IPS-20b (cell line): Measurements from ENCODE around the gene PRKCB.

Experiments used
- H3K27ac ChIP-seq: one replicate; pipeline ENCODE4 v1.5.1; 2013; ENCODE audit warnings: low read length
- H3K27me3 ChIP-seq: 2 replicates; pipeline ENCODE4 v1.6.1; 2013; ENCODE audit warnings: mild to moderate bottlenecking, low read length, inconsistent platforms; ENCODE audit not compliant: insufficient read depth
- H3K36me3 ChIP-seq: 2 replicates; pipeline ENCODE4 v1.6.1; 2013; ENCODE audit warnings: low read depth, mild to moderate bottlenecking, inconsistent platforms, low read length, moderate library complexity; ENCODE audit not compliant: insufficient read depth
- H3K4me1 ChIP-seq: 2 replicates; pipeline ENCODE4 v1.6.1; 2013; ENCODE audit warnings: mild to moderate bottlenecking, control low read depth, inconsistent platforms, low read length, moderate library complexity; ENCODE audit not compliant: insufficient read depth
- H3K4me3 ChIP-seq: 2 replicates; pipeline ENCODE4 v1.5.1; 2013; ENCODE audit warnings: mild to moderate bottlenecking, low read length, inconsistent platforms
- H3K9ac ChIP-seq: 2 replicates; pipeline ENCODE4 v1.6.1; 2013; ENCODE audit warnings: low read depth, mild to moderate bottlenecking, inconsistent platforms, low read length, moderate library complexity
- H3K9me3 ChIP-seq: 2 replicates; pipeline ENCODE4 v1.6.1; 2013; ENCODE audit warnings: mild to moderate bottlenecking, low read depth, low read length, inconsistent platforms; ENCODE audit not compliant: insufficient read depth

Gene PRKCB

DNA sequence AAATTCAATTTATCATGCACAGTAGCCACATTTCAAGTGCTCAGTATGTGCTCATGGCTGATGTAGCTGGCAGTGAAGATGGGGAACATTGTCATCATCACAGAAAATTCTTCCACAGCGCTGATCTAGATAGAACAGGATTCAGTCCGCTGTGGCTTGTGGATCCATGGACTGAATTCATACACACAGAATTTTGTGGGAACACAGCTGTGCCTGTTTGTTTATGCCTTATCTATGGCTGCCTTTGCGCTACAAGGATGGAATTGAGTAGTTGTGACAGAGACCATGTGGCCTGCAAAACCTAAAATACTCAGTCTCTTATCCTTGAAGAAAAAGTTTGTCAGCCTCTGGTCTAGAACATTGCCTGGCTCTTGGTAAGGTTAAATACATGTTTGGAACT lies 128.4 kb downstream of the PRKCB start:
- Histone ChIP-seq H3K36me3 (no peaks in the 10 kb centered on the region), H3K27ac (no peak overlapping the region), H3K9me3 (no peaks in the 10 kb centered on the region), H3K4me3 (no peak overlapping the region), H3K4me1 (peaks cover 9% of the 10 kb centered on the region), H3K27me3 (peaks cover 2% of the 10 kb centered on the region; the same call in 1 of the 2 replicates), H3K9ac (no peak overlapping the region)

DNA sequence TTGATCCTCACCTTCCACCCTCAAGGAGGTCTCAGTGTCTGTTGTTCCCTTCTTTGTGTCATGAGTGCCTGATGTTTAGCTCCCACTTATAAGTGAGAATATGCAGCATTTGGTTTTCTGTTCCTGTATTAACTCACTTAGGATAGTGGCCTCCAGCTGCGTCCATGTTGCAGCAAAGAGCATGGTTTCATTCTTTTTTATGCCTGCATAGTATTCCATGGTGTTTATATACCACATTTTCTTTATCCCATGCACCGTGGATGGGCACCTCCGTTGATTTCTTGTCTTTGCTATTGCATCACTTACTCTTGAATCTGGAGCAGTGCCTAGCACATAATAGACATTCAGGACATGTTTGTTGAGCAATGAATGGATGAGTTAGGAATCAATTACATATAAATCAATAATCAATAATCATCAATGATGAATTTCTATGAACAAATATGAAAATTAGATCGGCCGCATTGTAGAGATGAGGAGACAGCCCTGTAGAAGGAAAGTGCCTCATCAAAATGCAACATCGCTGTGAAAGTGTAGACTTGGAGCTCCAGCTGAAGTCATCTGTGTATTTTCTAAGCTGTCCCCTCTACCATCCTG lies 129.5 kb downstream of the PRKCB start:
- peaks cover 9% of the 10 kb centered on the region for H3K4me1 ChIP-seq
- H3K27me3 ChIP-seq, result peaks cover 2% of the 10 kb centered on the region; the same call in 1 of the 2 replicates
- H3K9me3 ChIP-seq, result no peaks in the 10 kb centered on the region
- H3K9ac ChIP-seq, result no peak overlapping the region
- H3K4me3 ChIP-seq, result no peak overlapping the region
- no peaks in the 10 kb centered on the region for H3K36me3 ChIP-seq
- H3K27ac ChIP-seq, result no peak overlapping the region

DNA sequence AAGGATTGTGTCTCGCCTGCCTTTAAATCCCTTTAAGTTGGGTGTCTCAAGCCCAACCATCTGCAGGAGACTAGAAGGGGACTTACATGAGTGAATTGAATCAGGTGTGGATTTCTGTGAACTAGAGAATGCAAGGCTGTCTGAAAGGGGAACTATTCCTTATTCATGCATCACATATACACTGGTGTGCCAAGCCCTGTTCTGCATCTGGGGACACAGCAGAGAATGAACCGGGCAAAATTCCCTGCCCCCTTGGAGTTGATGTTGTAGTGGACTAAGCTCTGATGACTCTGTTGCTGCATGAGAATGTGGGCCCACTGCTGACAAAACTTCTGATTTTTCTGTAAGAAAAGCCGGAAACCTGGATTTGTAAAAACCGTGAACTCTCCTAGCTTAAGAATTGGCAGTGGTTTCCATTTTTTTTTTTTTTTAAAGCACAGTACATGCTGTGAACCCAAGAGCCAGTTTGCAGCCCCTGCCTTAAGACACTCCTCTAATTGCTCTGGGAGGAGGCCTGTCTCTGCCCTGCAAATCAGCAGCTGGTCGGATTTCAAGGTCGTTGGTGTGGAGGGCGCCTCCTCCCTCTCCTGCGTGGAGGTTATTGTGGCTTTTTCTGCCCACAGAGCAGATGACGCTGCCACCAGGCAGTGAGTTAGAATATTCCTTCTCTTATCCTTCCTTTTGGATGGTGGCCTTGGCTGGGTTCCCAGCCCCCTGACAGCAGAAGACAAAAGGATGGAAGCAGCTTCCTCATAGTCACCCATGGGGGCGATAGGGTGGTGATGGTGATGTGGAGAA lies 131.0 kb downstream of the PRKCB start:
- H3K36me3 ChIP-seq, result no peaks in the 10 kb centered on the region
- H3K9me3 ChIP-seq, result no peaks in the 10 kb centered on the region
- no peak overlapping the region for H3K4me3 ChIP-seq
- H3K4me1 ChIP-seq, result peaks cover 9% of the 10 kb centered on the region
- H3K27ac ChIP-seq, result no peak overlapping the region
- no peak overlapping the region for H3K9ac ChIP-seq
- H3K27me3 ChIP-seq, result peaks cover 5% of the 10 kb centered on the region; the same call in 1 of the 2 replicates

DNA sequence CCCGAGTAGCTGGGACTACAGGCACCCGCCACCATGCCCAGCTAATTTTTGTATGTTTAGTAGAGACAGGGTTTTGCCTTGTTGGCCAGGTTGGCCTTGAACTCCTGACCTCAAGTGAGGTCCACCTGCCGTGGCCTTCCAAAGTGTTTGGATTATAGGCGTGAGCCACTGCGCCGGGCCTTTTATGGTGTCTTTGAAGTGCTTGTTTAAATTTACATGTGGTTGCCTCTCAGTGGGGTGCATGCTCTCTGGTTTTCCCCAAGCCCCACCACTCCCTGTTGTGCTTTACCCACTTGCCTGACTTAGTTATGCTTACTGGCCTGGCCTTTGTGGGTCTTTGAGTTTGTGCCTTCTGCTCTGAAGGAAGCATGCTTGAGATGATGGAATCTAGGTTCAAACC lies 132.0 kb downstream of the PRKCB start:
- no peak overlapping the region for H3K9ac ChIP-seq
- H3K4me1 ChIP-seq, result peaks cover 9% of the 10 kb centered on the region
- no peak overlapping the region for H3K4me3 ChIP-seq
- H3K9me3 ChIP-seq, result no peaks in the 10 kb centered on the region
- H3K27ac ChIP-seq, result no peak overlapping the region
- H3K36me3 ChIP-seq, result no peaks in the 10 kb centered on the region
- H3K27me3 ChIP-seq, result 0 out of 2 replicates have a peak, but pooled peaks cover 3% of the 10 kb centered on the region

DNA sequence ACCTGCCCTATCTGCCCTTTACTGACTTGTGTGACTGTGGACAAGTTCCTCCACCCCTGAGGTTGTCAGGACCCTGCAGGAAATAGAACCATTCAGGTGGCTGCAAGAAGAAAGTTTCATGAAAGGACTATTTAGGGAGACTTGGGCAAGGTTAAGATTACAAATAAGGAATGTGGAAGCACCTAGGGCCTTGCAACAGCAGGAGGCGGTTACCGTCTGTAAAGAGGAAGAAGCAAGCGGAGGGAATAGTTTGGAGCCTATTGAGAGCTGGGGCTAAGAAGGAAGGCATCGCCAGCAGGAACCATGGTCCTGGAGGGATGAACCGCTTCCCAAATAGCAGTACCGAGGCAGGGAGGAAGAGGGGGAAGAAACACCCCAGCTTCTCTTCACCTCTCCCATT lies 132.4 kb downstream of the PRKCB start:
- Histone ChIP-seq H3K9me3 (no peaks in the 10 kb centered on the region), H3K4me3 (no peak overlapping the region), H3K27ac (no peak overlapping the region), H3K27me3 (0 out of 2 replicates have a peak, but pooled peaks cover 3% of the 10 kb centered on the region), H3K9ac (no peak overlapping the region), H3K4me1 (peaks cover 9% of the 10 kb centered on the region), H3K36me3 (no peaks in the 10 kb centered on the region)

DNA sequence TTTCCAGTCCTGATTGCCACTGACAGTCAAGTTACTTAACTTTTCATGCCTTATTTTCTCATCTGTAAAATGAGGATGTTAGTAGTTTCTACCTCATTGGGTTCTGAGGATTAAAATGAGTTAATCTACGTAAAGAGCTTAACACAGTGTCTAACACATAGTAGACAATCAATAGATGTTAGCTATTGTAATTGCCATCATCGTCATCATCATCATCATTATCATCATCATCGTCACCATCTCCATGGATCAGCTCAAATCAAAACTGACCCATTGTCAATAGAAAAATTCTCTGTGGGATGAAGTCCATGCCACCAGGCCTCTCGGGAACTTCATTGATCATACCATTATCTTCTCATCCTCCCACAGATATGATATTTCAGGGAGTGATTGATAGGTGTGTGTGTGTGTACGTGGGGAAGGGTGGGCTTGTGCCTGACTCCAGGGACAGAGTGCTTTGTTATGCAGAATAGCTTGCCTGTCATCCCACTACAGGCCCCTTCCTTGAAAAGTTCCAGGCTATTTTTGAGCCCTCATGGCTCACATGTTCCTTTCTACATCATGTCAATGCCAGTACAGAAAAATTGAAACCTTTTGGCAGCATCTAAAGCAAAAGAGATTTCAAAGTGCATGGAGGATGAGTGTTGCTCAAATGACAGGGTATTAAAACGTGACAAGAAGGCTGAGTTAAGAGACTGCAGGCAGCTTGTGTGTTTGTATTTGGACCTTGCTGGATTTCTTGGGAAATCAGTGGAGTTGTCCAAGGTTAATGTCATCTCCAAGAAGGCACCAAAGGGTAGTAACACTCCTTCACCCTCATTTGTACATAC lies 133.9 kb downstream of the PRKCB start:
- Histone ChIP-seq H3K9ac (no peak overlapping the region), H3K36me3 (no peaks in the 10 kb centered on the region), H3K27ac (no peak overlapping the region), H3K4me1 (peaks cover 9% of the 10 kb centered on the region), H3K9me3 (no peaks in the 10 kb centered on the region), H3K4me3 (no peak overlapping the region), H3K27me3 (0 out of 2 replicates have a peak, but pooled peaks cover 3% of the 10 kb centered on the region)

DNA sequence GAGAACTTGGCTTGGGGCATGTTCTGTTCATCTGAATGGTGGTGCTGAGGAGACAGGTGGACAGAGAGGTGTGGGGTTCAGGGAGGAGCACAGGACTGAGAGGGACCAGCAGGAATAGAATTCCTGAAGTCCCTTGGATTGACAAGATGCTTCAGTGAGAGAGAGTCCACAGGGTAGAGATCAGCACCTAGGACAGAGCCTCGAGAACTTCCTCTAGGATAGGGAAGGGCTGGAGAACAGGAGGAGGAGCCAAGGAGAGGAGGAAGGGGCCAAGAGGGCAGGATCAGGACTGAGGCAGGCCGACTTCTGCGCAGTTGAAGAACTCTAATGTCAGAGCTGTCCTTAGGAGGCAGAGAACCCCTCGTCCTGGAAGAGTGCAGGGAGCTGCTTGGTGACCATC lies 138.4 kb downstream of the PRKCB start:
- no peaks in the 10 kb centered on the region for H3K36me3 ChIP-seq
- no peaks in the 10 kb centered on the region for H3K9me3 ChIP-seq
- H3K27ac ChIP-seq, result no peak overlapping the region
- H3K9ac ChIP-seq, result no peak overlapping the region
- H3K4me1 ChIP-seq, result 0 out of 2 replicates have a peak, but pooled peaks cover 4% of the 10 kb centered on the region
- no peak overlapping the region for H3K4me3 ChIP-seq
- H3K27me3 ChIP-seq, result 0 out of 2 replicates have a peak, but pooled peaks cover 3% of the 10 kb centered on the region

DNA sequence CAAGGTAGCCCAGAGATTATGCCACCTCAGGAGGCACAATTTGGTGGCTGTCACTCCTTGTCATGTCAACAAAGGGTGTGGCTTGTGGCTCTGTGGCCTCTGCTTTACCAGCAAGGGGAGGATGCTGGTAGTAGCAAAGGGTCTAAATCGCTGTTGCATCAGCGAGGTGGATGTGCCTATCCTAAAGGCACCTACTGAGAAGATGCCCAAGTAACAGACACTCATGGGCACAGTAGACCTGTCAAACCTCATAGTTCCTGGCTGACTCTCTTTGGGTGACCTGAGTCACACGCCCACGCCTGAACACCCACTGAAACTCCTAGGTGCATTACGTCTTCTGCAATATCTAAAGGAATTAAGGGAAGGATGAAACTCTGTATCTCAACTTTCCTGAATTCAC lies 139.5 kb downstream of the PRKCB start:
- no peaks in the 10 kb centered on the region for H3K9me3 ChIP-seq
- no peaks in the 10 kb centered on the region for H3K36me3 ChIP-seq
- H3K4me3 ChIP-seq, result no peak overlapping the region
- no peak overlapping the region for H3K9ac ChIP-seq
- H3K27ac ChIP-seq, result no peak overlapping the region
- 0 out of 2 replicates have a peak, but pooled peaks cover 3% of the 10 kb centered on the region for H3K27me3 ChIP-seq
- 0 out of 2 replicates have a peak, but pooled peaks cover 4% of the 10 kb centered on the region for H3K4me1 ChIP-seq

DNA sequence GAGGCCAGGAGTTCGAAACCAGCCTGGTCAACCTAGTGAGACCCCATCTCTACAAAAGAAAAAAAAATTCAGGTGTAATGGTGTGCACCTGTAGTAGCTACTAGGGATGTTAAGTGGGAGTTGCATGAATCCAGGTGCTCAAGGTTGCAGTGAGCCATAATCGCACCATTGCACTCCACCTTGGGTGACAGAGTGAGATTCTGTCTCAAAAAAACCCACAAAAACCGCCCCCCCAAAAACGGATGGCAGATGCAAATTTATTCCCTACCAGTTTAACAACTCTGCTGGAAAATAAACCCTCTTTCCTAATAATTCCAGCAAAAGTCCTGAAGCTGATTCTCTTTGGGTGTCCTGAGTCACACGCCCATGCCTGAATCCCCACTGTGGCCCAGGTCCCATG lies 140.3 kb downstream of the PRKCB start:
- Histone ChIP-seq H3K4me1 (0 out of 2 replicates have a peak, but pooled peaks cover 4% of the 10 kb centered on the region), H3K36me3 (no peaks in the 10 kb centered on the region), H3K4me3 (no peak overlapping the region), H3K9ac (no peak overlapping the region), H3K9me3 (no peaks in the 10 kb centered on the region), H3K27ac (no peak overlapping the region), H3K27me3 (0 out of 2 replicates have a peak, but pooled peaks cover 3% of the 10 kb centered on the region)

DNA sequence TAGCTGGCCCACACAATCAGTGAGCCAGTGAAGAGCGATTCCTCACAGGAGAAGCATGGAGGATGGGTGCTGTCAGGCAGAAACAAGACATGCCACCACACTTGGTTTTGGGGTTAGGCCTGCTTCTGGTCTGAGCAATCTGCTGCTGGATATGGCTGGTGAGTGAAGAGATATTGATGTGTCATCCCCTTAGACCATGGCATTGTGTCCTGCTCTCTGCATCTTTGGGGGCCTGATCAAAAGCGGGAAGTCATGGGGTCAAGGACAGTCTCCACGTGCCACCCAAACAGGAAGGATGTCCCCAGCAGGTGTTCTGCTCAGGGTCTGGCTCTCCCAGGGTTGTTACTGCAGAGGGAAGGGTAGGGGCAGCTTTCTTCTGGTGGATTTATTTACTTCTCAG lies 140.7 kb downstream of the PRKCB start:
- Histone ChIP-seq H3K4me1 (0 out of 2 replicates have a peak, but pooled peaks cover 4% of the 10 kb centered on the region), H3K9ac (no peak overlapping the region), H3K27ac (no peak overlapping the region), H3K4me3 (no peak overlapping the region), H3K9me3 (no peaks in the 10 kb centered on the region), H3K27me3 (0 out of 2 replicates have a peak, but pooled peaks cover 1% of the 10 kb centered on the region), H3K36me3 (no peaks in the 10 kb centered on the region)

DNA sequence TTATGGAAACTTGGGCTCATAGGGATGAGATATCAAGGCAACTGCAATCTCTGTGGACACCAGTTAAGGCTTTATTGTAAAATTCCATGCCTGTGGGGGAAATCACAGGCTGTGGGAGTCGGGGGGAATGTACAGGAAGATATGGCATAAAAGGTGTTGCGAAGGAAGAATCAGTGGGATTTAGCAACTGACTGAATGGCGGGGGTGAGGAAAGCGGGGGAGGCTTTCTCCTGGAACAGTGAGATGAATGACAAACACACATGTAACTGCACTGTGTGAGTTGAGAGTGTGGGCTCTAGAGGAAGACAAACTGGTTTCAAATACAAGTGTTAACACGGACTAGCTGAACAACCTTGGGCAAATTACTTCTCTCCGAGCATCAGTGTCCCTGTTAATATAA lies 143.7 kb downstream of the PRKCB start:
- H3K36me3 ChIP-seq, result no peaks in the 10 kb centered on the region
- no peaks in the 10 kb centered on the region for H3K9me3 ChIP-seq
- H3K9ac ChIP-seq, result no peak overlapping the region
- no peak overlapping the region for H3K27ac ChIP-seq
- 0 out of 2 replicates have a peak, but pooled peaks cover 4% of the 10 kb centered on the region for H3K4me1 ChIP-seq
- no peak overlapping the region for H3K4me3 ChIP-seq
- no peaks in the 10 kb centered on the region for H3K27me3 ChIP-seq
